Endothelial cell of umbilical vein (primary cell): Measurements from ENCODE around the gene SPATA1.

ENCODE experiments used
- CTCF ChIP-seq, 2 donors: IDR thresholded peaks; 1 replicate in 1 of 2; 2 replicates in 1 of 2; pipeline ENCODE4 v1.5.1; 2011; ENCODE audit warnings: low read length in 2 of 2, mild to moderate bottlenecking in 2 of 2, moderate library complexity in 2 of 2, control low read depth in 1 of 2, inconsistent platforms in 1 of 2, low read depth in 1 of 2; ENCODE audit not compliant: insufficient read depth in 1 of 2; ENCODE audit errors: extremely low read depth in 1 of 2
- EZH2 ChIP-seq: IDR thresholded peaks from 2 replicates; pipeline ENCODE4 v1.6.1; 2012; ENCODE audit warnings: borderline replicate concordance, low read depth, mild to moderate bottlenecking, moderate library complexity, low read length, inconsistent platforms; ENCODE audit not compliant: severe bottlenecking
- MAX ChIP-seq: IDR thresholded peaks from 2 replicates; pipeline ENCODE4 v1.6.1; 2011; ENCODE audit not compliant: insufficient read depth, insufficient read length
- POLR2AphosphoS5 ChIP-seq: IDR thresholded peaks from 2 replicates; pipeline ENCODE4 v1.6.1; 2012; ENCODE audit warnings: low read depth, mild to moderate bottlenecking, control low read depth, low read length, moderate library complexity; ENCODE audit not compliant: insufficient read depth

- TF ChIP-seq CTCF (IDR thresholded peaks at IDR 0.05; ENCODE audit: extremely low read depth in 1 of 2, insufficient read depth in 1 of 2, low read depth in 1 of 2, low read length in 2 of 2) (no peak), EZH2 (no peak), MAX (no peak), POLR2AphosphoS5 (no peak)
Measured at GRCh38 chr1:84504580-84505492, 1.4 kb upstream of the SPATA1 start.
